Left lung (tissue), 10 donors: Measurements from ENCODE around the gene ALK. TPM values are rescaled to one million over a fixed set of nuclear protein-coding genes. Genes with fewer than 3 reads are reported as not detected.

Experiments
- ATAC-seq: fragments of 200-7000 bp; cut with Tn5 transposase; one replicate; pipeline ENCODE4 v1.9.1; 2020; ENCODE audit warnings: moderate library complexity
- DNase-seq, 4 donors: peaks; one replicate each; pipeline ENCODE4 v3.0.0-alpha.2; 2013 to 2020
- H3K27ac ChIP-seq, 2 donors: fragments of 200-600 bp; sonication (generic) in 1 of 2; one replicate each; pipeline versions ENCODE4 v1.5.0 to v1.8.0; 2020 to 2021
- H3K27me3 ChIP-seq, 2 donors: fragments of 200-600 bp; sonication (generic) in 1 of 2; one replicate each; pipeline versions ENCODE4 v1.5.0 to v1.8.0; 2020 to 2021
- H3K36me3 ChIP-seq, 2 donors: fragments of 200-600 bp; sonication (generic) in 1 of 2; one replicate each; pipeline versions ENCODE4 v1.5.0 to v1.8.0; 2020 to 2021
- H3K4me1 ChIP-seq, 2 donors: fragments of 200-600 bp; one replicate each; pipeline ENCODE4 v1.8.0; 2021
- H3K4me3 ChIP-seq, 2 donors: fragments of 200-600 bp; sonication (generic) in 1 of 2; one replicate each; pipeline versions ENCODE4 v1.5.0 to v1.8.0; 2020 to 2021; ENCODE audit warnings: mild to moderate bottlenecking in 1 of 2
- H3K9me3 ChIP-seq, 2 donors: fragments of 200-600 bp; sonication (generic) in 1 of 2; one replicate each; pipeline versions ENCODE4 v1.5.0 to v1.8.0; 2020 to 2021
- intact Hi-C, 2 donors: fragments of 100-400 bp; cut with DNase I; formaldehyde crosslinking; loops; one replicate each; pipeline versions ENCODE4 v1.11.2 to v1.14.2; 2022
- polyA plus RNA-seq, 6 donors: library from polyadenylated mRNA; unstranded; fragments of 120-200 nt; gene quantifications; one replicate each; pipeline ENCODE4 v1.2.1, GENCODE V29; 2013; ENCODE audit not compliant: insufficient read length in 6 of 6
- total RNA-seq, 2 donors: library from RNA; stranded (reverse); fragmentation: NEBNext Ultra II Directional; extraction: Animal tissue kit (Norgen Biotek cat#: 25700); gene quantifications; one replicate each; pipeline ENCODE4 v1.2.1, GENCODE V29; 2021
- TF ChIP-seq, protein P1 (sequence below), 2 donors: fragments of 200-600 bp; sonication (generic) in 1 of 2; IDR thresholded peaks; one replicate each; pipeline versions ENCODE4 v1.5.0 to v1.8.0; 2021; ENCODE audit warnings: antibody characterized with exemption in 2 of 2
- donor health status: DM: no; HTN: yes; CAD: no.
- donor health status: DM: no; HTN: no; CAD: no.

ALK gene
- total and polyA plus RNA-seq, 8 donors: 0.06 to 0.70 (median 0.12) TPM; not detected in 2

DNA sequence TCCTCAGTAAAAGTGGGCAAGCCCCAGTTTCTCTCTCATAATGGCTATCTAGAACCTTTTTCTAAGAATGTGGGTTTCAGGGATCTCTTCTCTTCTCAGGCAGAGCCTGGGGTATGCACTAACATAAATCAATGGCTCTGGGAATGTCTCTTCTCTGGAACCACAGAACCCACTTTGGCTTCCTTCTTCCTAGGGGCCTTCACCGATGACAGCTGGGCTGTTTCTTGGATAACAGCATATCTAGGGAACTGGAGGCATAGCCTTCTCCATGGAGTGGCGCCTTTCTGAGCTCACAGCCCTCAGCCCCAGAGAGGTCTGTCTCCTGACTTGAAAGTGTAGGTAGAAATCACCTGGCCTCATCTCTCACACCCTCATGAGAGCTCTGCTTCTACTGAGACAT is 558.3 kb downstream of the ALK start:
- H3K4me1 ChIP-seq: no peaks in the 10 kb centered on the region
- no peak overlapping the region for H3K27ac ChIP-seq
- ATAC-seq (no peak), DNase-seq (no peak)
- no peaks in the 10 kb centered on the region for H3K36me3 ChIP-seq
- no peaks in the 10 kb centered on the region for H3K9me3 ChIP-seq
- TF ChIP-seq, protein P1, sequence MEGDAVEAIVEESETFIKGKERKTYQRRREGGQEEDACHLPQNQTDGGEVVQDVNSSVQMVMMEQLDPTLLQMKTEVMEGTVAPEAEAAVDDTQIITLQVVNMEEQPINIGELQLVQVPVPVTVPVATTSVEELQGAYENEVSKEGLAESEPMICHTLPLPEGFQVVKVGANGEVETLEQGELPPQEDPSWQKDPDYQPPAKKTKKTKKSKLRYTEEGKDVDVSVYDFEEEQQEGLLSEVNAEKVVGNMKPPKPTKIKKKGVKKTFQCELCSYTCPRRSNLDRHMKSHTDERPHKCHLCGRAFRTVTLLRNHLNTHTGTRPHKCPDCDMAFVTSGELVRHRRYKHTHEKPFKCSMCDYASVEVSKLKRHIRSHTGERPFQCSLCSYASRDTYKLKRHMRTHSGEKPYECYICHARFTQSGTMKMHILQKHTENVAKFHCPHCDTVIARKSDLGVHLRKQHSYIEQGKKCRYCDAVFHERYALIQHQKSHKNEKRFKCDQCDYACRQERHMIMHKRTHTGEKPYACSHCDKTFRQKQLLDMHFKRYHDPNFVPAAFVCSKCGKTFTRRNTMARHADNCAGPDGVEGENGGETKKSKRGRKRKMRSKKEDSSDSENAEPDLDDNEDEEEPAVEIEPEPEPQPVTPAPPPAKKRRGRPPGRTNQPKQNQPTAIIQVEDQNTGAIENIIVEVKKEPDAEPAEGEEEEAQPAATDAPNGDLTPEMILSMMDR (IDR thresholded peaks at IDR 0.05): no peak
- no peak overlapping the region for H3K4me3 ChIP-seq
- H3K27me3 ChIP-seq: peaks cover 0 to 7% of the 10 kb centered on the region in 2 donors
- intact Hi-C loops: no loop called here

DNA sequence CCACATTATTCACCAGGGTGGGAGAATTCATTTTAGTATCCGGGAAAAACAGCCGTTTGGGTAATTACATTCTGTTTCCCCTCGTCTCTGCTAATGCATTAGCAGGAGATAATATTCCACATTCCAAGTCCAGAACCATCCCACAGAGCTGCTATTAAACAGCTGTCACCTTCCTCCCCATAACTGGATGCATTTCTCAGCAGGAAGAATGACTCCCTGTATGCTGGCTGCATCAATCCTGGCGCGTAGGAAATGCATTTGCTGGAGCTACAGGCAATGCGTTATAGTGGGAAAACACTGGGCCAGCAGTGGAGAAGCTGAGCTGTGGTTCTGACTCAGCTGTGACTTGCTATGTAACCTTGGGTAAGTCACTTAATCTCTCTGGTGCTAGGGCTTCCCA is 560.2 kb downstream of the ALK start:
- TF ChIP-seq, protein P1 (IDR thresholded peaks at IDR 0.05): no peak
- Histone ChIP-seq H3K4me1 (no peaks in the 10 kb centered on the region), H3K27ac (no peak overlapping the region), H3K36me3 (no peaks in the 10 kb centered on the region), H3K27me3 (peaks cover 0 to 7% of the 10 kb centered on the region in 2 donors), H3K9me3 (no peaks in the 10 kb centered on the region), H3K4me3 (no peak overlapping the region)
- no peak for DNase-seq
- ATAC-seq: no peak
- intact Hi-C loops: no loop called here

DNA sequence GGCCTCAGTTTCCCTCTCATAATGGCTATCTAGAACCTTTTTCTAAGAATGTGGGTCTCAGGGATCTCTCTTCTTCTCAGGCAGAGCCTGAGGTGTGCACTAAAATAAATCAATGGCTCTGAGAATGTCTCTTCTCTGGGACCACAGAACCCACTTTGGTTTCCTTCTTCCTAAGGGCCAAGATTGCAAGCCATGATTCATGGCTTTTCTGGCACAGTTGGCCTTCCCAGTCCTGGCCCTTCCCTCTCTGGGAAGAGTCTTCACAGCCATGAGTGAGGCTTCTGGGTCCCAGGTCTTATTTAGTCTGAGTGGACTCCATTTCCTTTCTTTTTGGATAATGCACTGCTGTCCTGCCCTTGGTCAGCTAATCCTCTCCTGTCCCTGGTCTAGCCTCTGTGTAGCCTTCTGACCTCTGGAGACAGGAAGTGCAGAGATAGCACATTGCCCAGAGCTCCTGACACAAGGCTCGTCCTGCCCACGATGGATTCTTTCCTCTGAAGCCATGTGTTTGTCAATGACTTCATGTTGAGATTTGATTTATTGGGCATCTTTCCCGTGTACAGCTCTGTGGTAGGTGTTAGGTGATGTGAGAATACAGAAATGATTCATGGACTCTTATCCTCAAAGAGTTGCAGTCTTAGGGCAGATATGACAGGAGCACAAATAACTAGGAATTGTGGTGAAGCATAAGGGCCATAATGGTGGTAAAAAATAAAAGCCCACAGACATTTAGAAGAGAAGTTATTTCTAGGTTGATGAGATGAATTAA is 561.2 kb downstream of the ALK start:
- Histone ChIP-seq H3K4me1 (no peaks in the 10 kb centered on the region), H3K4me3 (no peak overlapping the region), H3K27me3 (peaks cover 0 to 7% of the 10 kb centered on the region in 2 donors), H3K36me3 (no peaks in the 10 kb centered on the region), H3K9me3 (no peaks in the 10 kb centered on the region), H3K27ac (no peak overlapping the region)
- TF ChIP-seq, protein P1 (IDR thresholded peaks at IDR 0.05): no peak
- DNase-seq (no peak), ATAC-seq (no peak)
- intact Hi-C loops: no loop called here

DNA sequence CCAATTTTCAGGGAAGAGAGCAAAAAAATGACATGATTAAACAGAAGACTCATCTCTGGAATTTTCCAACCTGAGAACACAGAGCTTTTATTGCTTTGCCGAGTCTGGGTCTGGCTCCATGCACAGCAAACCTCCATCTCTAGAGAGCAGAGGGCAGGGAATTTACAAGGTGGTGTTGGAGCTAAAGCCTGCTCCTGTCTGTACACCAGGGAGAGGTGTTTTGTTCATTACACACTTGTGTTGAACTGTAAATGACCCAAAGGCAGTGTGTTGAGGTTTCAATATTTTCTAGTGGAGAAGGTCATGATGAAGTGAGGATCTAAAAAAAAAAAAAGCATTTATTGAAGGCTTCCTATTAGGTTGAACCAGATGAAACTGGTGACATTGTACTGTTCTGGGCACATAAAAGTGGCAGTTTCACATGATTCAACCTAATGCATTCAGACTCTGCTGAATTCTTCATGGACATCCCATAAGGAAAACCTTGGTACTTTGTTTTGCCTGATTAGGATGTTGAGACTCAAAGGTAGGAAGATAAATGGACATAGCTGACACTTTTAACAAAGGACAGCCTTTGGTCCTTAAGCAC is 567.9 kb downstream of the ALK start:
- intact Hi-C loops: no loop called here
- no peaks in the 10 kb centered on the region for H3K4me1 ChIP-seq
- DNase-seq (no peak), ATAC-seq (no peak)
- peaks cover 0 to 7% of the 10 kb centered on the region in 2 donors for H3K27me3 ChIP-seq
- H3K4me3 ChIP-seq: no peak overlapping the region
- no peaks in the 10 kb centered on the region for H3K36me3 ChIP-seq
- TF ChIP-seq, protein P1 (IDR thresholded peaks at IDR 0.05): no peak
- no peaks in the 10 kb centered on the region for H3K9me3 ChIP-seq
- H3K27ac ChIP-seq: no peak overlapping the region

DNA sequence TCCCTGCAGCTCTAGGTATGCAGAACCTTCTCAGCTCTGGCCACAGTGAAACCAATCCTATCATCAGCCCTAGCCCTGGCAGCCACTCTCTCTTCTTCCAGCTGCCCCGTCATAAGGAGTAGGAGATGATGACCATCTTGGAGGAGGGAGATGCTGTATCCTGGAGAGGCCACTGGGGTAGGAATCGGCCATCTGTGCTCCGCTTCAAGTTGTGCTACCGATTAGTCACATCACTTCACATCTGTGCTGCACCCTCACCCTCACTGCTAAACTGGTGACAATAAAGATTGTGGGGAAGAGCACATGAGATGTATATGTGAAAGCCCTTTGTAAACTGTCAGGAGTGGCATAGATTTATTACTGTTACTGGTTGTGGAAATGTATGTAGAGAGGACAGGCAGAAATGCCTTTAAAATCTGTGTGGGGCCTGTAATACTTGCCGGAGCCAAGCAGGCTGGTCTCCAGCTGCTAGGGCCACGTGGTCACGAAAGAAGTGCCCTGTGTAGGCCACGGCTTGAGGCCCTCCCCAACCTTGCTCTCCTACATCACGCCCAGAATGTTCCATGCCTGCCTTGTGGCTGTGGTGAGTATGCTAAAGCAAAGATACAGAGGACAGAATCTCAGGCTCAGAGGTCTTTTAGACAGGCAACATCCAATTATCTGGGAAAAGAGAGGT is 569.3 kb downstream of the ALK start:
- Histone ChIP-seq H3K27me3 (peaks cover 0 to 7% of the 10 kb centered on the region in 2 donors), H3K36me3 (no peaks in the 10 kb centered on the region), H3K27ac (no peak overlapping the region), H3K4me3 (no peak overlapping the region), H3K9me3 (no peaks in the 10 kb centered on the region), H3K4me1 (no peaks in the 10 kb centered on the region)
- intact Hi-C loops: no loop called here
- TF ChIP-seq, protein P1 (IDR thresholded peaks at IDR 0.05): no peak
- no peak for DNase-seq
- ATAC-seq: no peak
